ENCODE results near the gene SSX7.
"Not testable (repeated sequence)": the region's sequence is repeated elsewhere in the genome, so short reads cannot be mapped to it uniquely, and the experiment has no call there.

The SSX7 gene, protein sequence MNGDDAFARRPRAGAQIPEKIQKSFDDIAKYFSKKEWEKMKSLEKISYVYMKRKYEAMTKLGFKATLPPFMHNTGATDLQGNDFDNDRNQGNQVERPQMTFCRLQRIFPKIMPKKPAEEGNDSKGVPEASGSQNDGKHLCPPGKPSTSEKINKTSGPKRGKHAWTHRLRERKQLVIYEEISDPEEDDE

DNA sequence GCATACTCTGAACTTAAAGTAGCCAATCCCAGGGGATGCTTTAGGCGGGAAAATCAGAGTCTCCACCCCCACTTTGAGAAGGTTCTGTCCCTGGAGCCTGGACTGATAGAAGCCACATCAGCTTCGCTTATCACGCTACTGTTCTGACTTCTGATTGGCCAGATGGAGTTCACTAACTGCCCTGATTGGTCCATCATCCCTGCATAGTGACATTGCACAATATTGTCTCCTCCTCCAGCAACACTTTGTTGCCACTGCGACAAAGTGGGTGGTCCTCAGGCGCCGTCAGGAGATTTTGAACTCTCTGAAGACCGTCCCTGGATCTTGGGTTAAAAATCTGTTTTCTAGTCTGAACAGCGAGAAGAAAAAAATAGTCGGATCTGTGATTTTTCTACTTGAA, at the start of gene SSX7:
Gene SSX7, minus strand, starts transcription at position 101 of the 400 bp plus-strand sequence. CDS start 1,428 bp downstream, outside the sequence.
- not testable (repeated sequence) for H3K27me3 ChIP-seq (ENCODE audit: control insufficient read depth in 1 of 2, insufficient read depth in 2 of 2, low read length in 2 of 2); H3K4me3 ChIP-seq (ENCODE audit: low read length in 2 of 2); H3K4me1 ChIP-seq (ENCODE audit: control insufficient read depth, insufficient read depth, low read length); H3K9ac ChIP-seq (ENCODE audit: low read length in 2 of 2); H3K27ac ChIP-seq (ENCODE audit: low read length); H3K36me3 ChIP-seq (ENCODE audit: control insufficient read depth in 2 of 2, insufficient read depth in 2 of 2, low read length in 2 of 2); H3K9me3 ChIP-seq (ENCODE audit: control insufficient read depth in 2 of 2, low read length in 2 of 2)

DNA sequence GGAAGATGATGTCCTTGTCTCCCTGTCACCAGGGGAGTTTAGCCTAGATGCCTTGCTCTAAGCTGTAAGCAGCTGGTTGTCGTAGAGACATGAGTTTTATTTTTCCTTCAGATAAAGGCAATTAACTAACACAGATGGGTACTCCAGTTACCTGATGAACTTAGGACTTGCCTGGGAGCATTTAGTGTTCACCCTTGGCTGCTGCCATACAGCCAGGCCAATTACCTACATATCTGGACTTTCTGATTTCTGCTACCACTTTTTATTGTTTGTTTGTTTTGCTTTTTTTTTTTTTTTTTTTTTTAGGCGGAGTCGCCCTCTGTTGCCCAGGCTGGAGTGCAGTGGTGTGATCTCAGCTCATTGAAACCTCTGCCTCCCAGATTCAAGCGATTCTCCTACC, 37.3 kb upstream of the SSX7 start:
- H3K4me1 ChIP-seq (ENCODE audit: control insufficient read depth, insufficient read depth, low read length); H3K4me3 ChIP-seq (ENCODE audit: low read length in 2 of 2); H3K27me3 ChIP-seq (ENCODE audit: control insufficient read depth in 1 of 2, insufficient read depth in 2 of 2, low read length in 2 of 2); H3K9ac ChIP-seq (ENCODE audit: low read length in 2 of 2); H3K36me3 ChIP-seq (ENCODE audit: control insufficient read depth in 2 of 2, insufficient read depth in 2 of 2, low read length in 2 of 2); H3K27ac ChIP-seq (ENCODE audit: low read length); H3K9me3 ChIP-seq (ENCODE audit: control insufficient read depth in 2 of 2, low read length in 2 of 2): not testable (repeated sequence)

DNA sequence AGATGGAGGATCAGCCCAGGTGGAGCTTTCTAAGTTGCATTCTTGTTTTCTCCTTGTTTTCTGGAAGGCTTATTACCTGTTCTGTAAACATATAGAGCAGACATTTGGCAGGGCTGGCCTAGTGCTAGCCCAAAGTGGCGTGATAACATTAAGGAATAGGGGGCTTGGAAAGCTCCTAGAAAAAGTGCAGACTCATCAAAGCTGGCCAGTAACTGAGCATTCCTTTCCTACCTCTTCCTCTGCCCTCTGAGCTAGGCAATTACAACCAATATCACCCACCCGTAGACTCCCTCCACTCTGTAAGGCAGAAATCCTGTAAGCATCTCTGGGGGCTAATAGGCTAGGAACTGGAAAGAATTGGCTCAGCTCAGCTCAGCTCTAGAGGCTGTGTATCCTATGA, 7.5 kb upstream of the SSX7 start:
- H3K9me3 ChIP-seq (ENCODE audit: control insufficient read depth in 2 of 2, low read length in 2 of 2); H3K9ac ChIP-seq (ENCODE audit: low read length in 2 of 2); H3K4me3 ChIP-seq (ENCODE audit: low read length in 2 of 2); H3K27me3 ChIP-seq (ENCODE audit: control insufficient read depth in 1 of 2, insufficient read depth in 2 of 2, low read length in 2 of 2); H3K4me1 ChIP-seq (ENCODE audit: control insufficient read depth, insufficient read depth, low read length); H3K27ac ChIP-seq (ENCODE audit: low read length); H3K36me3 ChIP-seq (ENCODE audit: control insufficient read depth in 2 of 2, insufficient read depth in 2 of 2, low read length in 2 of 2): not testable (repeated sequence)

DNA sequence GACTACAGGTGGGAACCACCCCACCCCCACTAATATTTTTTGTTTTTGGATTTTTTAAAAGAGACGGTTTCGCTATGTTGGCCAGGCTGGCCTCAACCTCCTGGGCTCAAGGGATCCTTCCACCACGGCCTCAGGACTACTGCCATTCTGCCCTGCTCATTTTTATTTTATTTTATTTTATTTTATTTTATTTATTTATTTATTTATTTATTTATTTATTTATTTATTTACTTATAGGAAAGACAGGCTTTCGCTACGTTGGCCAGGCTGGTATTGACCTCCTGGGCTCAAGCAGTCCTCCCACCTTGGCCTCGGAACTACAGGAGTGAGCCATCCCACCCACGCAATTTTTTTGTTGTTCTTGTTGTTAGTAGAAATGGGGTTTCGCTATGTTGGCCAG, 775 bp upstream of the SSX7 start:
- H3K36me3 ChIP-seq (ENCODE audit: control insufficient read depth in 2 of 2, insufficient read depth in 2 of 2, low read length in 2 of 2); H3K27ac ChIP-seq (ENCODE audit: low read length); H3K27me3 ChIP-seq (ENCODE audit: control insufficient read depth in 1 of 2, insufficient read depth in 2 of 2, low read length in 2 of 2); H3K9me3 ChIP-seq (ENCODE audit: control insufficient read depth in 2 of 2, low read length in 2 of 2); H3K9ac ChIP-seq (ENCODE audit: low read length in 2 of 2); H3K4me3 ChIP-seq (ENCODE audit: low read length in 2 of 2); H3K4me1 ChIP-seq (ENCODE audit: control insufficient read depth, insufficient read depth, low read length): not testable (repeated sequence)

DNA sequence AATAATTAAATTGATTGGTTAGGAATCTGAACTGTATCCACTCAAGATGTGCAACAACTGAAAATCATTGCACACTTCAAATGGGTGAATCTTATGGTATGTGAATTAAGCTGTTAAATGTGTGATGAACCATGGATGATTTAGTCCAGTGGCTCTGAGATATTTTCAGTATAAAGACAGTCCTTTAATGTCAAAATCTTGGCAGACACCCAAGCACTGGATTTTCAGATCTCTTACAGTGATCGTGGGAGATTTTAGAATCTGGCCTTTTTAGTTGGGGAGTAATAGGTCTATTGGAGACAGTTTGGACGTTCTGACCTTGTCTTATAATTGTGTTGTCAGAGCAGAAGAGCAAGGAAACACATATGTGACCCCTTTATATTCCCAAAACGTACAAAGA, 4.0 kb downstream of the SSX7 start:
- not testable (repeated sequence) for H3K9ac ChIP-seq (ENCODE audit: low read length in 2 of 2); H3K36me3 ChIP-seq (ENCODE audit: control insufficient read depth in 2 of 2, insufficient read depth in 2 of 2, low read length in 2 of 2); H3K9me3 ChIP-seq (ENCODE audit: control insufficient read depth in 2 of 2, low read length in 2 of 2); H3K27ac ChIP-seq (ENCODE audit: low read length); H3K4me1 ChIP-seq (ENCODE audit: control insufficient read depth, insufficient read depth, low read length); H3K27me3 ChIP-seq (ENCODE audit: control insufficient read depth in 1 of 2, insufficient read depth in 2 of 2, low read length in 2 of 2); H3K4me3 ChIP-seq (ENCODE audit: low read length in 2 of 2)

DNA sequence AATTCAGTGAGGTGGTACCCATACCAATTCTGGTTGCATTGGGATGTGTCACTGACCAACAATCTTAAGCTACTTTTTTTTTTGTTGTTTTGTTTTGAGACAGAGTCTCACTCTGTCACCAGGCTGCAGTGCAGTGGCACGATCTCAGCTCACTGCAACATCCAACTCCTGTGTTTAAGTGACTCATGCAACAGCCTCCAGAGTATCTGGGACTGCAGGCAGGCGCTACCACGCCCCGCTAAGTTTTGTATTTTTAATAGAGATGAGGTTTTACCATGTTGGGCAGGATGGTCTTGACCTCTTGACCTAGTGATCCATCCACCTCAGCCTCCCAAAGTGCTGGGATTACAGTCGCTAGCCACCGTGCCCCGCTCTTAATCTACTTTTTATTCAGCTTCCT, 5.7 kb downstream of the SSX7 start:
- H3K4me1 ChIP-seq (ENCODE audit: control insufficient read depth, insufficient read depth, low read length); H3K27me3 ChIP-seq (ENCODE audit: control insufficient read depth in 1 of 2, insufficient read depth in 2 of 2, low read length in 2 of 2); H3K4me3 ChIP-seq (ENCODE audit: low read length in 2 of 2); H3K36me3 ChIP-seq (ENCODE audit: control insufficient read depth in 2 of 2, insufficient read depth in 2 of 2, low read length in 2 of 2); H3K9ac ChIP-seq (ENCODE audit: low read length in 2 of 2); H3K27ac ChIP-seq (ENCODE audit: low read length); H3K9me3 ChIP-seq (ENCODE audit: control insufficient read depth in 2 of 2, low read length in 2 of 2): not testable (repeated sequence)

DNA sequence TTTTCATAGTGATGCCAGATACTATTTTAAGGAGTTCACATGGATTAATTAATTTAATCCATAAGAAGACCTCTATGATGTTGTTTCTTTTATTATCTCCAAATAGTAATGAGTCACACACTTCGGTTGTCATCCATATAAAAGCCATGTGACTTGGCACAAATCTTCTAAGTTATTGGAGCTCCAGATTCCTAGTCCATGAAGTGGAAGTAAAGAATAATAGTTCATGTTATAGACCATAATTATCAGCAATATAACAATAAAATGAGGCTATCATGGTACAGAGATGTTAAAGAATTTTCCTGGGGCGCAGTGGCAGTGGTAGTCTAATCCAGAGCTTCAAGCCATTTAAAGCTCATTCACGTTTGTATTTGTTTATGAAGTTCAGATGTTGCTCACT, 26.2 kb downstream of the SSX7 start:
- not testable (repeated sequence) for H3K36me3 ChIP-seq (ENCODE audit: control insufficient read depth in 2 of 2, insufficient read depth in 2 of 2, low read length in 2 of 2); H3K9me3 ChIP-seq (ENCODE audit: control insufficient read depth in 2 of 2, low read length in 2 of 2); H3K27ac ChIP-seq (ENCODE audit: low read length); H3K9ac ChIP-seq (ENCODE audit: low read length in 2 of 2); H3K4me1 ChIP-seq (ENCODE audit: control insufficient read depth, insufficient read depth, low read length); H3K4me3 ChIP-seq (ENCODE audit: low read length in 2 of 2); H3K27me3 ChIP-seq (ENCODE audit: control insufficient read depth in 1 of 2, insufficient read depth in 2 of 2, low read length in 2 of 2)

DNA sequence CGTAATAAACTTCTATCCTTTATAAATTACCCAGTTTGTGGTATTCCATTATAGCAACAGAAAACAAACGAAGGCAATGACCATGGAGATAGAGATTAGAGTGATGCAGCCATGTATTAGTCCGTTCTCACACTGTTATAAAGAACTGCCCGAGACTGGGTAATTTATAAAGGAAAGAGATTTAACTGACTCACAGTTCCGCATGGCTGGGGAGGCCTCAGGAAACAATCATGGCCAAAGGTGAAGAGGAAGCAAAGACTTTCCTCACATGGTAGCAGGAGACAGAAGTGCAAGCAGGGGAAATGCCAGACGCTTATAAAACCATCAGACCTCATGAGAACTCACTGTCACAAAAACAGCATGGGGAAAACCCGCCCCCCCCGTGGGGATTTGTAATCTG, 34.0 kb downstream of the SSX7 start:
- H3K36me3 ChIP-seq (ENCODE audit: control insufficient read depth in 2 of 2, insufficient read depth in 2 of 2, low read length in 2 of 2); H3K27me3 ChIP-seq (ENCODE audit: control insufficient read depth in 1 of 2, insufficient read depth in 2 of 2, low read length in 2 of 2): not testable (repeated sequence)

DNA sequence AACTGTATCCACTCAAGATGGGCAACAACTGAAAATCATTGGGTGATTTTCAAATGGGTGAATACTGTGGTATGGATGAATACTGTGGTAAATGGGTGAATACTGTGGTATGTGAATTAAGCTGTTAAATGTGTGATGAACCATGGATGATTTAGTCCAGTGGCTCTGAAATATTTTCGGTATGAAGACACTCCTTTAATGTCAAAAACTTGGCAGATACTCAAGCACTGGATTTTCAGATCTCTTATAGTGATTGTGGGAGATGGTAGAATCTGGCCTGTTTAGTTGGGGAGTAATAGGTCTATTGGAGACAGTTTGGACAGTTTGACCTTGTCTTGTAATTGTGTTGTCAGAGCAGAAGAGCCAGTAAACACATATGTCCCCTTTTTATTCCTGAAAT, 45.7 kb downstream of the SSX7 start:
- Histone ChIP-seq H3K27ac (ENCODE audit: low read length) (no peak overlapping the region), H3K4me1 (ENCODE audit: control insufficient read depth, insufficient read depth, low read length) (no peaks in the 10 kb centered on the region), H3K27me3 (ENCODE audit: control insufficient read depth in 1 of 2, insufficient read depth in 2 of 2, low read length in 2 of 2) (peaks cover 0 to 5% of the 10 kb centered on the region in 2 donors), H3K36me3 (ENCODE audit: control insufficient read depth in 2 of 2, insufficient read depth in 2 of 2, low read length in 2 of 2) (no peaks in the 10 kb centered on the region), H3K9me3 (ENCODE audit: control insufficient read depth in 2 of 2, low read length in 2 of 2) (no peaks in the 10 kb centered on the region), H3K4me3 (ENCODE audit: low read length in 2 of 2) (no peak overlapping the region), H3K9ac (ENCODE audit: low read length in 2 of 2) (no peak overlapping the region)

More for the DNA sequence above, 34.0 kb downstream of the SSX7 start:
- not testable (repeated sequence) for H3K9me3 ChIP-seq (ENCODE audit: control insufficient read depth in 2 of 2, low read length in 2 of 2); H3K27ac ChIP-seq (ENCODE audit: low read length); H3K9ac ChIP-seq (ENCODE audit: low read length in 2 of 2); H3K4me1 ChIP-seq (ENCODE audit: control insufficient read depth, insufficient read depth, low read length); H3K4me3 ChIP-seq (ENCODE audit: low read length in 2 of 2)

DNA sequence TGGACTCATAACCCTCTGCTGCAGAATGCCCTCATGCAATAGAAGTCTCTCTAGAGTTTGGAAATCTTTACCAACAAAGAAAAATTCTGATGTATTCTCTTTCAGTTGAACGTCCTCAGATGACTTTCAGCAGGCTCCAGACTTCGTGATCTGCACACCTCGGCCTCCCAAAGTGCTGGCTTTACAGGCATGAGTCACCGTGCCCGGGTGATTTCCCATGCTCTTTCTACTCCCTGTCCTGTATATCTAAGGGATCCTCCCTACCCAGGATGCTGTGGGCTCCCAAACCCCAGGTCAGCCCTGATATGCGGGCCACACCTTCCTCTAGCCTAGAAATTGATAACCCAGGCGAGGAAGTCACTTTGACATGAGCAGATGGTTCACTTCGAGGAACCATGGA, 51.5 kb downstream of the SSX7 start:
- not testable (repeated sequence) for H3K27me3 ChIP-seq (ENCODE audit: control insufficient read depth in 1 of 2, insufficient read depth in 2 of 2, low read length in 2 of 2); H3K9ac ChIP-seq (ENCODE audit: low read length in 2 of 2); H3K4me1 ChIP-seq (ENCODE audit: control insufficient read depth, insufficient read depth, low read length); H3K36me3 ChIP-seq (ENCODE audit: control insufficient read depth in 2 of 2, insufficient read depth in 2 of 2, low read length in 2 of 2); H3K4me3 ChIP-seq (ENCODE audit: low read length in 2 of 2); H3K27ac ChIP-seq (ENCODE audit: low read length); H3K9me3 ChIP-seq (ENCODE audit: control insufficient read depth in 2 of 2, low read length in 2 of 2)

DNA sequence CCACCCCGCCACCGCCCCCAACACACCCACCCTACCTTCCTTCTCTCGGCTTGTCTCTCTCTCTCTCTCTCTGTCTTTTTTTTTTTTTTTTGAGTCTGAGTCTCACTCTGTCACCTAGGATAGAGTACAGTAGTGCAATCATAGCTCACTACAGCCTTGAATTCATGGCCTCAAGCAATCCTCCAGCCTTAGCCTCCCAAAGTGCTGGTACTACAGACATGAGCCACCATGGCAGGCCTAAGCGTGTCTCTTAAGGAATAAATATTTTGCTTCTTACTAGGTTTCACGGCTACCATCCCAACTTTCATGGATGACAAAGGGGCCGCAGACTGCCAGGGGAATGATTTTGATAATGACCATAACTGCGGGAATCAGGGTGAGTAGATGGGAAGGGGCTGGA, 55.8 kb downstream of the SSX7 start:
- Histone ChIP-seq H3K9ac (ENCODE audit: low read length in 2 of 2) (no peak overlapping the region), H3K4me1 (ENCODE audit: control insufficient read depth, insufficient read depth, low read length) (no peaks in the 10 kb centered on the region), H3K9me3 (ENCODE audit: control insufficient read depth in 2 of 2, low read length in 2 of 2) (peaks cover 0 to 3% of the 10 kb centered on the region in 2 donors), H3K4me3 (ENCODE audit: low read length in 2 of 2) (no peak overlapping the region), H3K27me3 (ENCODE audit: control insufficient read depth in 1 of 2, insufficient read depth in 2 of 2, low read length in 2 of 2) (peaks cover 0 to 4% of the 10 kb centered on the region in 2 donors), H3K27ac (ENCODE audit: low read length) (no peak overlapping the region), H3K36me3 (ENCODE audit: control insufficient read depth in 2 of 2, insufficient read depth in 2 of 2, low read length in 2 of 2) (no peaks in the 10 kb centered on the region)
